MV-4-11 (cell line): ENCODE results near the gene RPL6.
"Not testable (repeated sequence)": the region's sequence is repeated elsewhere in the genome, so short reads cannot be mapped to it uniquely, and the experiment has no call there.

Experiments used
- DNase-seq: peaks from one replicate; lab custom pipeline; 2025; lab: John Stamatoyannopoulos, UW

RPL6 gene

GRCh38 chr12:112409064-112409905 lies at the start of gene RPL6:
Gene RPL6 (minus strand): TSS chr12:112409605. CDS start chr12:112408656, 949 bp downstream.
- peak; percentile 95 for DNase-seq

GRCh38 chr12:112458751-112459150 lies 49.3 kb upstream of the RPL6 start:
- no peak for DNase-seq

GRCh38 chr12:112458330-112458729 lies 48.9 kb upstream of the RPL6 start:
- DNase-seq: no peak

- DNase-seq: not testable (repeated sequence)
Measured at GRCh38 chr12:112457142-112457541, 47.7 kb upstream of the RPL6 start.

GRCh38 chr12:112456029-112456428 lies 46.6 kb upstream of the RPL6 start:
- DNase-seq: no peak

- DNase-seq: no peak
Measured at GRCh38 chr12:112450725-112451124, 41.3 kb upstream of the RPL6 start.

- not testable (repeated sequence) for DNase-seq
Measured at GRCh38 chr12:112448165-112448564, 38.8 kb upstream of the RPL6 start.

GRCh38 chr12:112447106-112447505 lies 37.7 kb upstream of the RPL6 start:
- peak; percentile 69 for DNase-seq

- DNase-seq: no peak
Measured at GRCh38 chr12:112446008-112446725, 36.8 kb upstream of the RPL6 start.

- DNase-seq: no peak
Measured at GRCh38 chr12:112443916-112444315, 34.5 kb upstream of the RPL6 start.

GRCh38 chr12:112440653-112441052 lies 31.2 kb upstream of the RPL6 start:
- not testable (repeated sequence) for DNase-seq

- DNase-seq: no peak
Measured at GRCh38 chr12:112439769-112440168, 30.4 kb upstream of the RPL6 start.

- not testable (repeated sequence) for DNase-seq
Measured at GRCh38 chr12:112438645-112439044, 29.2 kb upstream of the RPL6 start.

GRCh38 chr12:112433551-112433950 lies 24.1 kb upstream of the RPL6 start:
- no peak for DNase-seq

GRCh38 chr12:112431965-112432364 lies 22.6 kb upstream of the RPL6 start:
- no peak for DNase-seq

- DNase-seq: peak; percentile 58
Measured at GRCh38 chr12:112430929-112431328, 21.5 kb upstream of the RPL6 start.

GRCh38 chr12:112427760-112428159 lies 18.4 kb upstream of the RPL6 start:
- DNase-seq: no peak

- no peak for DNase-seq
Measured at GRCh38 chr12:112425582-112426382, 16.4 kb upstream of the RPL6 start.

GRCh38 chr12:112424126-112424525 lies 14.7 kb upstream of the RPL6 start:
- no peak for DNase-seq

- DNase-seq: no peak
Measured at GRCh38 chr12:112422531-112422930, 13.1 kb upstream of the RPL6 start.

- DNase-seq: no peak
Measured at GRCh38 chr12:112421363-112421762, 12.0 kb upstream of the RPL6 start.

- DNase-seq: no peak
Measured at GRCh38 chr12:112420740-112421139, 11.3 kb upstream of the RPL6 start.
